ENCODE measurements around the gene SLC16A13. TPM values are rescaled to one million over a fixed set of nuclear protein-coding genes. Genes with fewer than 3 reads are reported as not detected.
"Not testable (repeated sequence)": the region's sequence is repeated elsewhere in the genome, so short reads cannot be mapped to it uniquely, and the experiment has no call there.

SLC16A13 gene, protein sequence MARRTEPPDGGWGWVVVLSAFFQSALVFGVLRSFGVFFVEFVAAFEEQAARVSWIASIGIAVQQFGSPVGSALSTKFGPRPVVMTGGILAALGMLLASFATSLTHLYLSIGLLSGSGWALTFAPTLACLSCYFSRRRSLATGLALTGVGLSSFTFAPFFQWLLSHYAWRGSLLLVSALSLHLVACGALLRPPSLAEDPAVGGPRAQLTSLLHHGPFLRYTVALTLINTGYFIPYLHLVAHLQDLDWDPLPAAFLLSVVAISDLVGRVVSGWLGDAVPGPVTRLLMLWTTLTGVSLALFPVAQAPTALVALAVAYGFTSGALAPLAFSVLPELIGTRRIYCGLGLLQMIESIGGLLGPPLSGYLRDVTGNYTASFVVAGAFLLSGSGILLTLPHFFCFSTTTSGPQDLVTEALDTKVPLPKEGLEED
- total RNA-seq, result 0.69 TPM

- peak; percentile 83 for DNase-seq
Measured at GRCh38 chr17:7035591-7036368, at the start of gene SLC16A13. TSS of gene SLC16A13 (plus strand) at chr17:7036015. CDS start at chr17:7036383, 368 bp downstream.

GRCh38 chr17:6986676-6987075 is 49.1 kb upstream of the SLC16A13 start:
- no peak for DNase-seq

GRCh38 chr17:6989779-6990178 is 46.0 kb upstream of the SLC16A13 start:
- no peak for DNase-seq

DNA sequence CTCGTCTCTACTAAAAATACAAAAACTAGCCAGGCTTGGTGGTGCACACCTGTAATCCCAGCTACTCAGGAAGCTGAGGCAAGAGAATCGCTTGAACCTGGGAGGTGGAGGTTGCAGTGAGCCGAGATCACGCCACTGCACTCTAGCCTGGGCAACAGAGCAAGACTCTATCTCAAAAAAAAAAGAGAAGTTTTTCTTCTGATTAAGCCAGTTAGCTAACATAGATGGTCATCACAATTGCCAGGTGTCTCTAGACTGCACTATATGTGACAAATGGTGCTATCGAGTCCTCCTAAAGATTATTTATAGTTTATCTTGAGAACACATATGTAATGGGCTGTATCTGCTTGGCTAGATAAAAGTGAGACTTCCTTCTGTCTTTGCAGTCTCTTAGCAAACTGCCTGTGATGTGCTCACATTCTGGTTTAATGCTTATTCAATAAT is 42.2 kb upstream of the SLC16A13 start:
- DNase-seq, result not testable (repeated sequence)

DNA sequence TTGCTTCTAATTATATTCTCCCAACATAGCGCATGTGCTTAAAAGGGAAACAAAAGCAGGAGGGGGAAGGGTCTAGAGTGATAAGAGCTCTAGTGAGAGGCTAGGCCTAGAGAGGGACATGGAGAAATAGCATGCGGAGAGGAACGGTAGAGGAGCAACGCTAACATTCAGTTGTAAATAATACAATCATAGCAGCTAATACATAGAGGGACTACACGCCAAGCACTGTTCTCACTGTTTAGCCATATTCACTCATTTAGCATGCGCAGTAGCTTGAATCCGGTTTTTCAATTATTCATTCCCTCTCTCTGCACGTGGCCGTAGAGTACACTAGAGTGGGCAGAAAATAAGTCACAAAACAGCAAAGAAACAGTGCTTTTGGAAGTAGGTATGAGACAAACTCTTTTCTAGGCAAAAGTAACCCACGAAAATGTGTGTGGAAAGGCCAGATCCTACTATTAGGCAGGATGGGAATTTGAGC is 41.7 kb upstream of the SLC16A13 start:
- no peak for DNase-seq

GRCh38 chr17:6994666-6995256 is 41.1 kb upstream of the SLC16A13 start:
- DNase-seq, result no peak

DNA sequence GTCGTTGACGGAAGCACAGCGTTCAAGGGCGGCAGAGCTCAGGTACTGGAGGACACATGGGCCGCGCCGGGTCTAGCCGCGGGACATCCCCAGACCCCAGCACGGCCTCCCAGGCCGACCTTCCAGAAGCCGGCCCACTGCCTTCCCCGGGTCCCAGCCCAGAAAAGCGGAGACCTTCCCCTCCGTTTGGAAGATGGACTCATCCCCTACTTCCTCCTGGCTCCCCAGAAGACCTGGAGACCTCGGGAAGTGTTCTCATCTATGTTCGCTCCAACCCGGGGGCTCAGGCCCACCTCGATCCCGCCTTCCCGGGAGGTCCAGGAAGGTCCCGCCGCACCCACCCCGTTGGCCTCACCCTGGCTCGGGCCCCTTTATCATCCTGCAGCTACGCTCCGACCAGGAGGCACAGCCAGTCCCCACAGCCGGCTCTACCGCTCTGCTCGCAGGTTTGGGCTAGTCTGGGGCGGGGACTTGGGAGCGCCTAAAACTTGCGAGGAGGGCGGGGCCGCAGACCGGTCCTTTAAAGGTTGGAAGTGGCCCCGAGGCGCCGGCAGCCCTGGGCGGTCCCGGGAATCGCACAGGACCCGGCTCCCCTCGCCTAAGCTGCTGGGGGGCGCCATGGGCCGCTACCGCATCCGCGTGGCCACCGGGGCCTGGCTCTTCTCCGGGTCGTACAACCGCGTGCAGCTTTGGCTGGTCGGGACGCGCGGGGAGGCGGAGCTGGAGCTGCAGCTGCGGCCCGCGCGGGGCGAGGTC is 40.1 kb upstream of the SLC16A13 start, which contains the start of gene ALOX12:
TSS of gene ALOX12 (plus strand) at position 550 of the 756 bp plus-strand sequence. CDS start at position 619, 69 bp downstream.
- DNase-seq, result no peak

DNA sequence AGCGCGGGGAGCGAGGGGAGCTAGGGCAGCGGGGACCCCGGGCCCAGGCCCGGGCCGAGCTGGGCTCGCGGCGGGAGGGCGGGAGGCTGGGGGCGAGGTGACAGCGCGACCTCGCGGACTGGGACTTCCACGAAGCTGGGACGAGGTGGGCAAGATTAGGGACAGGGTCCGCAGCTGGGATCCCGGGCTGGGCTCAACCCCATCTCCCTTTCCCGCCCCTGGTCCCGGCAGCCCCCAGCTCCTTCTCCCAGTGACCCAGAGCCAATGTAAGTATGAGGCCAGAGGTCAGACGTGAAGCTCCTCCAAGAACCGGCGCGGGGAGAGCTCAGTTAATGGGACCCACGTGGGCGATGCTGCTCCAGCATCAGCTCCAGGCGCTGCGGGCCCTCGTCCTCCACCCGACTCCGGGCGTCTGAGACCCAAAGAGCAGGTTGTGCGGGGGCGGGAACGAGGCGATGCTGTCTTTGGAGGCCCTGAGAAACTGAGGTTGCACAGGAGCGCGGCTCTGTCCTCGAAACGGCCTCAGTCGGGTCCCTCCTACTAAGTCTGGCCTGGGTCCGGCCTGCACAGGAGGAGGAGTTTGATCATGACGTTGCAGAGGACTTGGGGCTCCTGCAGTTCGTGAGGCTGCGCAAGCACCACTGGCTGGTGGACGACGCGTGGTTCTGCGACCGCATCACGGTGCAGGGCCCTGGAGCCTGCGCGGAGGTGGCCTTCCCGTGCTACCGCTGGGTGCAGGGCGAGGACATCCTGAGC is 39.4 kb upstream of the SLC16A13 start:
- no peak for DNase-seq

DNA sequence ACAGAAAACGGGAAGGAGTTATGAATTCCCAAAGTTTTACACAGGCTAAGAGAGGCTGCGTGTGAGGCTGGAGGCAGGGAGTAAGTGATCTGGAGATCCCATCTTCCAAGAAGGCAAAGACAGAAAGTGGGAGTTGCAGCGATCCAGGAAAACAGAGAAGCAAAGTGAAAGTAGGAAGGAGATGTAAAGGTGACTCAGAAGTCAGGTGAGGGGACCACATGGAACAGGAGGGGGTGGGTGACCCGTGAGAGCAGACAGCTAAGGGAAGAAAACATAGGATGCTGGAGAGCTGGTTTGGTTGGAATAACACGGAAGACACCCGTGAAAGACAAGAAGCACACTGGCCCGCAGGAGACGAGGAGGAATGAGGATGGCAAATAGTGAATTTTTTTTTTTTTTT is 38.6 kb upstream of the SLC16A13 start:
- DNase-seq, result no peak

DNA sequence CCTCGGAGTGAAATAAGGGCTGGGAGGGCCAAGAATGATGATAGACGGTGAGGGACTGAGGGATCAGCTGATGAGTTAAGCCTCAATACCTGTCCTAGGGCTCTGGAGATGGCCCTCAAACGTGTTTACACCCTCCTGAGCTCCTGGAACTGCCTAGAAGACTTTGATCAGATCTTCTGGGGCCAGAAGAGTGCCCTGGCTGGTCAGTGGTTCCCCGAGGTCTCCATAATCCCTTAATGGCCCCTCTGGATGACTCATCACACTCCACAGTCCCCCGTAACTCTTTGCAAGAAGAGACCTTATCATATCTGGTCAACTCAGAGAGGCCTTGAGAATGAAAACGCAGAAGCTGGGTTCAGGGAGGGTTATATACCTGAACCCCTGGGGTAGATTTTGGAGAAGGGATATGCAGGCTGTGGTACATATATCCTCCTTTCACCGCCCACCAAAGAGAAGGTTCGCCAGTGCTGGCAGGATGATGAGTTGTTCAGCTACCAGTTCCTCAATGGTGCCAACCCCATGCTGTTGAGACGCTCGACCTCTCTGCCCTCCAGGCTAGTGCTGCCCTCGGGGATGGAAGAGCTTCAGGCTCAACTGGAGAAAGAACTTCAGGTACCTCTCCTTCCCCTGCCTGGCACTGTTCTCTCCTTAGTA is 36.8 kb upstream of the SLC16A13 start:
- DNase-seq, result no peak

GRCh38 chr17:7001318-7001961 is 34.4 kb upstream of the SLC16A13 start:
- no peak for DNase-seq

DNA sequence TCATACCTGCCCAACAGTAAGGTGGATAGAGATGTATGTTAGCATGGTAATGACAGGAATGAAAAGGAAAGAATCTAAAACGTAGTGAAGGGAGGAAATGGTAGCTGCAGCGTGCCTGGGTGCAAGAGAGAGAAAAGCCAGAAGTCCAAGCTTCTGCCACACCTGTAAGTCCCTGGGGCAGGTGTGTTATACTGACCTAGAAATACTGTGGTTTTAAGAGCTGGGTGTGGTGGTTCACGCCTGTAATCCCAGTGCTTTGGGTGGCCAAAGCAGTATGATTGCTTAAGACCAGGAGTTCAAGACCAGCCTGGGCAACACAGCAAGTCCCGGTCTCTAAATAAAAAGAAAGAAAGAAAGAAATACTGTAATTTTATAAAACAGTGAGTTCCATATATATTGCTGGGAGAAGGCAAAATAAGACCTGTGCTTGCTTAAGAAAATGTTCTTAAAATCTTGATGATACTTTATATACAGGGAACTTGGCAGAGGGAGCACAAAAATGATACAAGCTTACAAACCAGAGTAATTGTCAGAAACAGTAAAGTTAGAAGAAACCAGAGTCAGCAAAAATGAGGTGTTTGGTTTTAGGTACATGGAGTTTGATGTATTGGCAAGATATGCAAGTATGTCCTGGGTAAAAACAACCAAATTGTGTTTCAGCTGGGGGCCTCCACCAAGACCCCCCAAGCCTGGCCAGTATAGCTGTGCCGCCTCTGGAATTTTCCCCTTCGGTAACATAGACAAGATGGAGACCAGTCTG is 33.3 kb upstream of the SLC16A13 start:
- no peak for DNase-seq

DNA sequence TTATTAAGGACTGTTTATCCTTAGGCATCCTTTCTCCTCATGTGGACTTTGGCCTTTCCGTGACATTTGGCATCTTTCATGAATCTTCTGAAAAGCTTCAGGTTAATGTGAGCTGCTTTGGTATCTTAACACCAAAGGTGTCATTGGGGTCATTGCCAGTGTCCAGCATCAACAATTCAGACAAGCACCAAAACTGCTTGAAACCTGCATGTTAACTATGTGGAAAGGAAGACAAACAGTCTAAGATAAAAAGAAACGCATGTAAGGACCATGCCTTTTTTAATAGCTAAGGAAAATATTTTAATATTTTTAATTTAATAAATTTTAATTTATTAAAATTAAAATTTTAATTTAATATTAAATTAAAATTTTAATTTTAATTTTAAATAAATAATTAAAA is 32.1 kb upstream of the SLC16A13 start:
- DNase-seq, result no peak

DNA sequence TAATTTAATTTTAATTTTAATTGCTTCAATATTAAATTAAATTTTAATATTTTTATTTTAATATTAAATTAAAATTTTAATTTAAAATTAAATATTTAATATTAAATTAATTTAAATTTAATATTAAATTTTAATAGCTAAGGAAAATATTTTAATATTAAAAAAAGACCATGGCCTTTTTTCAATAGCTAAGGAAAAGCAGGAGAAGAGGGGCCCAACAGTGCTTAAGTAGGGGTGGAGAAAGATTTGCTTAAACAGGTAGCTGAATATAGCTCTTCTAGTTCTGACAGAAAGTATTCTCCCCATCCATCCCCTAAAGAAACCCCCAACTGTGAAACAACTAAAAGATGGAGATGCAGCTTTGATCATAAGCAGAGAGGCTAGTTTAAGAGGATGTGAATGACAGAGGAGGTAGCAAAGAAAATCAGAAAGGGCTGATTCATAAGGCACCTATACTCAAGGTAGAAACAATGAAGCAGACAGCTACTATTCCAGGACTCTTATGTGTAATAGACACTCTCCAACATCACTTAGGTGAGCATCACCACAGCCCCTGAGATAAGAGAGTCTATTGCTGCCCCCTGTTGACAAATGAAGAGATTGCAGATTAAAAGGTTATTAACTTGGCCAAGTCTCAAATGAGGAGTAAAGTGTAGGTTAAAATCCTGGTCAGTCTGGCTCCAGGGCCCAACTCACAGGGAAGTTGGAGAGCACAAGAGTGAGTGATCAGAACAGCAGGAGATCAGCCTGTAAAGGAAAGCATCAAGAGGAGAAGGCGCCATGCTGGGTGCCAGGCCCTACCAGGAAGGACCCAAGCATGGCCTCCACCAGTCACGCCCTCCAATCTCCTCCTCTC is 31.2 kb upstream of the SLC16A13 start:
- peak; percentile 51 for DNase-seq

DNA sequence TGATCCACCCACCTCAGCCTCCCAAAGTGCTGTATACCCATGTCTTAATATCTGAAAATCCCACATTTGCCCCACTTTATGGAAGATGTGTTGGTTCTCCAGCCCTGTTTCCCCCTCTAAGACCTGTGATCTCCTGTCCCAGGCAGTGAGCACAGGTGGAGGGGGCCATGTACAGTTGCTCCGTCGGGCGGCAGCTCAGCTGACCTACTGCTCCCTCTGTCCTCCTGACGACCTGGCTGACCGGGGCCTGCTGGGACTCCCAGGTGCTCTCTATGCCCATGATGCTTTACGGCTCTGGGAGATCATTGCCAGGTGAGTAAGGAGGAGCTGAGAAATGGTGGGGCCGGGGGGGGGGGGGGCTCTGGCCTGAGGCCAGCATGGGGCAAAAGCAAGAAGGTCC is 30.1 kb upstream of the SLC16A13 start:
- DNase-seq, result no peak

- DNase-seq, result no peak
Measured at GRCh38 chr17:7007143-7007542, 28.7 kb upstream of the SLC16A13 start.

DNA sequence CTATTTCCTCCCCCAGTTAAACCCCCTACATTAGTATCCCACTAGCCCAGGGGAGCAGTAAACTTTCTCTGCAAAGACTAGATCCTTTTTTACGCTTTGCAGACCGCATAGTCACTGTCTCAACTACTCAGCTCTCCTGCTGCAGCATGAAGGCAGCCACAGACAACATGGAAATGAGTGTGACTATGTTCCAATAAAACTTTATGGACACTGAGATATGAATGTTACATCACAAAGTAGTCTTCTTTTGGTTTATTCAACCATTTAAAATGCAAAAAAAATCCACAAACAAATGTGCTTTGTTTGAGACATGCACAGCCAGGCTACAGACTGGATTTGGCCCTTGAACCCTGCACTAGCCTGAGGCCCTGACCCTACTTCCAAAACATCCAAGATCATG is 25.3 kb upstream of the SLC16A13 start:
- DNase-seq, result no peak

GRCh38 chr17:7011415-7011814 is 24.4 kb upstream of the SLC16A13 start:
- DNase-seq, result no peak

- no peak for DNase-seq
Measured at GRCh38 chr17:7011942-7012254, 23.9 kb upstream of the SLC16A13 start.
